ENCODE results near the gene NDOR1. TPM values are rescaled to one million over a fixed set of nuclear protein-coding genes. Genes with fewer than 3 reads are reported as not detected.

Gene NDOR1
- total RNA-seq, 4 donors from 2014 or later = 5.3 to 11.2 (median 7.7) TPM

GRCh38 chr9:137168573-137168903 lies 37.0 kb upstream of the NDOR1 start:
- TF ChIP-seq POLR2A (IDR thresholded peaks at IDR 0.05) = no peak
- TF ChIP-seq CTCF (IDR thresholded peaks at IDR 0.05) = no peak
- intact Hi-C loops (cut with DNase I) = no loop called here
- peaks cover 30 to 100% (median 51%) of the 10 kb centered on the region in 4 donors for H3K27me3 ChIP-seq
- WGBS, 2 donors = 0% methylated on average over 1 of the region's 36 CpGs; no CpG with 5 or more reads in 1 of the 2 donors
- H3K36me3 ChIP-seq = no peaks in the 10 kb centered on the region
- H3K4me1 ChIP-seq = peaks cover 11 to 56% (median 29%) of the 10 kb centered on the region in 3 donors
- no peak for DNase-seq
- peak overlapping the region; percentile 26 to 58 (median 36) for H3K4me3 ChIP-seq
- H3K27ac ChIP-seq = no peak overlapping the region
- no peaks in the 10 kb centered on the region for H3K9me3 ChIP-seq

DNA sequence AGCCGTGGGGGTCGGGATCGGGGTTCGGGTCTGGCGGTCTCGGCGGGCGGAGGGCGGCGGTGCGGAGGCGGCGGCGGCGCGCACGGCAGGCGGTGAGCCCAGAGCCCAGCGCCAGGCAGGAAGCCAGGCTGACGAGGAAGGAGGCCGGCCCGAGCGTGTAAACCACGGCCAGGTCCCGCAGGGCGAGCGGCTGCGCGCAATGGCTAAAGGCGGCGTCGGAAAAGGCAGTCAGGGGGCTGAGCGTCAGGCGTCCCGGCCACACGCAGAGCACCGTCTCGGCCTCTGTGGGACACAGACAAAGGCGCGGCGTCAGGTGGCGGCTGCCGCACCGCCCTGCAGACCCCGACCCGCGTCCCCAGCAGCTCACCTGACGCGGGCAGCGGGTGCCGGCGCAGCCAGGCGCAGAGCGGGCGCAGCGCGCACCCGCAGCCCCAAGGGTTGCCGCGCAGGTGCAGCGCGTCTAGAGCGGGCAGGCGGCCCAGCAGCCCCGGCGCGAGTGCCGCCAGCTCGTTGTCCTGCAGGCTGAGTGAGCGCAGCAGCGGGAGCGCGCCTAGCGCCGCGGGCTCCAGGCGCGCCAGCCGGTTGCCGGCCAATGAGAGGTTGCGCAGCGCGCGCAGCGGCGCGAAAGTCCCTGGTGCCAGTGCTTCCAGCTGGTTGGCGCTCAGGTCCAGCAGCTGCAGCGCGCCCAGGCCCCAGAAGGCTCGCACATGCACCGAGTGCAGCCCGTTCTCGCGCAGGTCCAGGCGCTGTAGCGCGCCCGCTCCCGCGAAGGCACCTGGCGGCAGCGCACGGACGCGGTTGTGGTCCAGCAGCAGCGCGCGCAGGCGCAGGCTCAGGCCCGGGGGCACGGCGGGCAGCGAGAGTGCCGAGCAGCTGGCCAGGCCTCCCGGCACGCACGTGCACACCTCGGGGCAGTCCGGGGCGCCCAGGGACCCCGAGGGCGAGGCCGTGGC lies 36.3 kb upstream of the NDOR1 start:
- DNase-seq = no peak
- no peaks in the 10 kb centered on the region for H3K9me3 ChIP-seq
- peak overlapping the region; percentile 26 to 58 (median 36) for H3K4me3 ChIP-seq
- intact Hi-C loops (cut with DNase I) = no loop called here
- TF ChIP-seq POLR2A (IDR thresholded peaks at IDR 0.05) (no peak), CTCF (IDR thresholded peaks at IDR 0.05) (no peak)
- peaks cover 10 to 60% (median 29%) of the 10 kb centered on the region in 3 donors for H3K4me1 ChIP-seq
- no peaks in the 10 kb centered on the region for H3K36me3 ChIP-seq
- no peak overlapping the region for H3K27ac ChIP-seq
- H3K27me3 ChIP-seq = peaks cover 30 to 100% (median 45%) of the 10 kb centered on the region in 4 donors
- WGBS, 2 donors = 0% methylated on average over 33 of the region's 124 CpGs; no CpG with 5 or more reads in 1 of the 2 donors

- no peak within 1 kb of the TSS for H3K27ac ChIP-seq
- peaks cover 10 to 68% (median 29%) of the 10 kb centered on the region in 3 donors for H3K4me1 ChIP-seq
- intact Hi-C loops (cut with DNase I) = no loop called here
- DNase-seq = no peak
- H3K36me3 ChIP-seq = no peaks in the 10 kb centered on the region
- 18% methylated on average over 19 of the region's 41 CpGs; no CpG with 5 or more reads in 1 of the 2 donors for WGBS, 2 donors
- H3K27me3 ChIP-seq = peaks cover 23 to 100% (median 40%) of the 10 kb centered on the region in 4 donors
- no peaks in the 10 kb centered on the region for H3K9me3 ChIP-seq
- H3K4me3 ChIP-seq = peak within 1 kb of the TSS; percentile 26 to 58 (median 36)
- TF ChIP-seq CTCF (IDR thresholded peaks at IDR 0.05) (no peak), POLR2A (IDR thresholded peaks at IDR 0.05) (no peak)
Observed at GRCh38 chr9:137169896-137170358, 35.6 kb upstream of the NDOR1 start, which contains the start of gene LRRC26. LRRC26 (minus strand) TSS chr9:137170051; CDS start chr9:137169943, 108 bp downstream.

GRCh38 chr9:137170486-137171148 lies 34.9 kb upstream of the NDOR1 start:
- 32 to 71% methylated on average over 1 to 5 of the region's 14 CpGs for WGBS, 2 donors
- Histone ChIP-seq H3K36me3 (no peaks in the 10 kb centered on the region), H3K27ac (no peak overlapping the region), H3K9me3 (no peaks in the 10 kb centered on the region), H3K4me3 (no peak overlapping the region), H3K27me3 (peaks cover 23 to 100% (median 33%) of the 10 kb centered on the region in 4 donors), H3K4me1 (peaks cover 13 to 75% (median 29%) of the 10 kb centered on the region in 3 donors)
- intact Hi-C loops (cut with DNase I) = no loop called here
- TF ChIP-seq CTCF (IDR thresholded peaks at IDR 0.05) = no peak
- TF ChIP-seq POLR2A (IDR thresholded peaks at IDR 0.05) = no peak
- DNase-seq = no peak
